HG03060 (cell line): Measurements from ENCODE around the gene IFT20.
"Not testable (repeated sequence)": the region's sequence is repeated elsewhere in the genome, so short reads cannot be mapped to it uniquely, and the experiment has no call there.

Source experiments
- ATAC-seq: cut with Tn5 transposase; IDR thresholded peaks from one replicate; pipeline ENCODE4 v1.9.1; 2021; ENCODE audit warnings: low read depth, moderate number of reproducible peaks; ENCODE audit not compliant: unreplicated experiment

Gene IFT20

DNA sequence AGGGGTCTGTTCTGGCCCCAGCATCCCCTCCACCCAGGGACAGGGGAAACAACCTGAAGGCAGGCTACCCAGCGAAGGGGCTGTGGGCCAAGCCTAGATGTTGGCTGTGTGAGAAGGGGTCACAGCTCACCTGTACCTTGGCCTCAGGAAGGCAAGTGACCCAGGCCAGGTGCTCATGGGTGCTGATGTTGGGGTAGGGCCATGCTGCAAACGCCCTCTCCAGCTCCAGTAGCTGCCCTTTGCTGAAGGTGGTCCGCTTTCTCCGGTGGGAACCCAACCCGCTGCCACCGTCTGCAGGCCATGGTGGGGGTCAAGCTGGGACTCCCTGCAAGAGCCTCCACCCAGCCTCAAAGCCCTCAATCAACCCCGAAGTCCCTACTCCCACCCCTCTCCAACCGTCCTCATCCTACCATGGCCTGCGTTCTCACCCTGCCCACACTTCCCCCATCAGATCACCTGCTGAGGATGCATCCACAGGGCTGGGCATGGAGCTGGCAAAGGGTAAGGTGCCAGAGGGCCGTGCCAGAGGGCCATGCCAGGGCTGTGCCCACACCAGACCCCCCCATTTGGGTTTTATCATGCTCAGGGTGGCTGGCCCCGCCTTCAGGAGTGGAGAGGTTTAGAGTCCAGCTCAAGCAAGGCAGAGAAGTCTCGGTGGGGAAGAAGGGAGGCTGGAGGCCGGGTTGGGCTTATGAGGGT, 29.5 kb upstream of the IFT20 start, which contains the start of gene SEBOX:
Gene SEBOX (minus strand): TSS at position 535 of the 699 bp plus-strand sequence. CDS start 48 bp downstream, at position 487.
- no peak for ATAC-seq

DNA sequence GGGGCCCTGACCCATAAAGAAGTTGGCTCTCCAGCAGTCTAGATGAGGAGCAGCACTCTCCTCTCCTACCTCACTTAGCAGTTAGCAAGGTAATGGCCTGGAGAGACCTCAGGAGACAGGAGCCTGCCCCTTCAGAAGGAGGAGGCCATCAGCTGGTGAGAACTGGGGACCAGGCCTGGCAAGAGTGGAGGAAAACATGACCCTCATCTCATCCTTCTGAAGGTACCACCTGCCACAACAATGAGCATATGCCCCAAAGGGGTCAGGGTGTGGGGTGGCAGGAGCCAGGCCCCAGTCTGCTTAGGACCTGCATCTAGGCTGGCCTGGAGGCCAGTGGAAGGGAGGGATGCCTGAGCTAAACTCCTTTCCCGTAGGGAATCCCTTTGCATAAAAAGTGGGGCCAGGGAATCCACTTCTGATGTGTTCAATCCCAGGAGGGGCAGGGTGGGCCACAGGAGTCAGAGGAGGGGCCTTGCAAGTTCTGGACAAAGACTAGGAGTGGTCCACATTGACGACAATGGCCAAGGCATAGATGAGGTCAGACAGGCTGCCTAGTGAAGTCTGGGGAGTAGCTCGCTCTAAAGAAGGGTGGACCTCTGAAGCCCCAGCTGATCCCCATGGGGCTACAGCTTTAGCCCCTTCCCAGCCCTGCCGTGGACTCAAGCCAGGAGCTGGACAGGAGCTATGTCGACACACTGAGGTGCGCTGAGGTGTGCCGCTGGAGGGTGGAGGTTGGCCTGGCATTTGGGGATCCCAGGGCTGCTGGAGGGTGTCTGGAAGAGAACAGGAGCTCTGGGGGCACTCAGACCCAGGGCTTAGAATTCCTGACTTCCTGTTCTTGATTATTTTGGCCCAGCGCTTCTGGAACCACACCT, 28.7 kb upstream of the IFT20 start:
- ATAC-seq = no peak

DNA sequence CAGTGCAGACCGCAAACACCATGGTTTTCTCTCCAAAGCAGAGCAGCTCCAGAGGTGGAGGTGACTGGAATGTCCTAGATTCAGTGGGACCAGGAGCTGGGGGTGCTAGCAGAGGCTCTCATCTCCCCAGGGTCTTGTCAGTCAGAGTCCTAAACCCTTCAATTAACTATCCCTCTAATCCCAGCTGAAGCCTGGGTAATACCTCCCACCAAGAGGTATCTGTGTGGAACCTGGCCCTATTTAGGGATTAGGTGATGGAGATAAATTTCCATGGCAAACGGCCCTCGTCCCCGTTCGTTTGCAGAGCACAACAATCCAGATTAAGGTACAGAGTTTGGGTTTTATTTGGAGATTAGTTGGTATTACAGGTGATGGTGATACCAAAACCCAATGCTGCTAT, 27.9 kb upstream of the IFT20 start:
- no peak for ATAC-seq

DNA sequence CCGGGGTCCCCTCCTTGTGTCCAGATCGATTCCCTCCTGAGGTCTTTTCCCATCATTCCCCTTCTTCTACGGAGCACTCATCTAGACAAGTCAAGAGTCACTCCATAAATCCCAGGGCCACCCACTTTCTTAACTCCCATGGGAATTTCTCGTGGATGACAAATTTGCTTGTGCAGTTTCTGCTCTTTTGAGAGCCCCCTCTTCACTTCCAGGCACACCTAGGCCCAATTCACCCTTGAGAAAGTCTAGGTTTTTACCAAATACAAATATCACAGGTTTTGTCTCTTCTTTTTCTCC, 22.6 kb upstream of the IFT20 start:
- no peak for ATAC-seq

DNA sequence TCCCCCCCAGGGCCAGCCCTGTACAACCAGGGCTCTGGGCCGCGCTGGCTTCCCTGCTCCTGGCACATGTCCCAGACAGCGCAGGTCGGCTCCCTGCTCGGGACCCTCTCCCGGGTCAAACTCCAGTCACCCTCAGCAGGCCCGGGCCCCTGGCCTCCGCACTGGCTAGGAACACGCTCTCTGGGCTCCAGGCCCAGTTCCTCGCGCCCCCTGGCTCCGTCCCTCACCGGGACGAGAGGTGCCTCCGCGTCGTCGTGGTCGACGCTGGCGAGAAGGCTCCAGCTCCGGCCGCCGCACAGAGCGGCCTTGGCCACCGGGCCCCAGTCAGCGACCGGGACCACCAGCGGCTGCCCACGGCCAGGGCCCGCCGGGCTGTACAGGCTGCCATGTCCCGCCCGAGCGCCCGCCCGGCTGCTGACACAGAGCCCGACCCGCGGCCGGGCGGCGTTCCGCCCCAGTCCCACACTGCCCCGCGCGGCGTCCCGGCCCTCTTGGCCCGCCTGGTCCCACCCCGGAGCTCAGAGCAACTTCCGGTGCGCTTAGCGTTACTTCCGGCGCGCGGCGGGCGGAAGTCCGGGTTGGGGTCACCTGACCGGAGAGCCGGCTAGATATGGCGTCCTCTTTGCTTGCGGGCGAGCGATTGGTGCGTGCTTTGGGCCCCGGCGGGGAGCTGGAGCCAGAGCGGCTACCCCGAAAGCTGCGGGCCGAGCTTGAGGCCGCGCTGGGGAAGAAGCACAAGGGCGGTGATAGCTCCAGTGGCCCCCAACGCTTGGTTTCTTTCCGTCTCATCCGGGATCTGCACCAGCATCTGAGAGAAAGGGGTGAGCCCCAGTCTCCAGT, 22.0 kb upstream of the IFT20 start, which contains the start of gene POLDIP2:
Gene POLDIP2 (minus strand): TSS at position 467 of the 840 bp plus-strand sequence. CDS start 79 bp downstream, at position 388.
- ATAC-seq = peak; percentile 70

DNA sequence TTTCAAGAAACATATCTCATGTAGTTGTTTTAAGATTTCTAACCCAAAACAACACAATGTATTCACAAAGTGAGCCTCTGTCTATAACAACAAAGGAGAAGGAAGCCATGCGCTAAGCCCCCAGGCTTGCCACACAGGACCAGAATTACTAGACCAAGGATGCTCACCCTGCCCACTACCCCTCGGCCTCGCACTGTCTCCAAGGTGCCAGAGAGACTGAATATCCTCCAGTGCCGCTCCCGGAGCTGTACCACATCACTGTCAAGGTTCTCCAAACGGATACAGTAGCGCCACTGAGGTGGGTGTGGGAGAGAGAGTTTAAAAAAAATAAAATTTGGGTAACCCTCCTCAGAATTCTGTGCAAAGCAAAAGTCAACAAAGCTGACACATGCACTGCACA, 15.0 kb upstream of the IFT20 start:
- ATAC-seq = no peak

DNA sequence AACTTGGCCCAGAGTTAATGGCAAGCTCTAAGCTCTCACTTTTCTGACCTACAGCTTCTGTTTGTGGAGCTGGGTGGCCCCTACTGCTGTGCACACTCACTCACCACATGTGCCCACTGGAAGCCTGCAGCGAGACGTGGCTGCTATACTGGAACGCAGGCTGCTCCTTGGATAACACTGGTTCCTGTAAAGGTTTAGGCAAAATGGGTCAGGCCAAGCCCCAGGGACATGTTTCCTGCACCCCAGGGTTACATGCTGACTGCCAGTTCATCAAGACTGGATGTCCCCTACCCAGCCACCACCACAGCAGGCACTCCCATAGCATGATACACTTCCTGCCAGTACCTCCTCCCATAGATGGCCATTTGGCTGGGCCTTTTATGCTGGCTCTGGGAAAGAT, 13.7 kb upstream of the IFT20 start:
- no peak for ATAC-seq

DNA sequence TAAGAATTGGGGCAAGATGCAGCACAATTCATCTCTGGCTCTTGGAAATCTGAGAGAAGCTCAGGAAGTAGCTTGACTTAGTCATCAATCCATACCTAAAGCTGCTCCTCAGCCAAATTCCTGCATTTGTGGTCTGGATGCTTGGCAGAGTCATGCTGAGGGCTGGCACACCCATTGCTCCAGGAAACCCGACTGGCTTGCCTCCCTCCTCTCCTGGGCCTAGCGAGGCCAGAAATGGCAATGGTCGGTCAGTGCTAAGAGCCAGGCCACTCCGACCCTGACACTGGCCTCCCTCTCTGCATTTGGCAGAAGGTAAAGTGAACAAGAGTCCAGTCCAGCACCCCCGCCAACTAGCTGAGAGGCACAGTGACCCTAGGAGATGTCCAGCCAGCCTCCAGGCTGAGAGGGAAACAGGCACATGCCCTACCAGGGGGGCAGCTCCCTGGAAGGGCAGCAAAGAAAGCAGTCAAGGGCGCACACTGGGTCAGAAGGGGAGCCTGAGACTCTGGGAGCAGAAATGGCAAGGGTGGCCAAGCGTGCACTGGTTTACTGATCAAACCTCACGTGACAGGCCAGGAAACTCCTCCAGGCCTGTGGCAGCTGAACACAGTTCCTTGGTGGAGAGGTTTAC, 12.1 kb upstream of the IFT20 start:
- ATAC-seq = no peak

DNA sequence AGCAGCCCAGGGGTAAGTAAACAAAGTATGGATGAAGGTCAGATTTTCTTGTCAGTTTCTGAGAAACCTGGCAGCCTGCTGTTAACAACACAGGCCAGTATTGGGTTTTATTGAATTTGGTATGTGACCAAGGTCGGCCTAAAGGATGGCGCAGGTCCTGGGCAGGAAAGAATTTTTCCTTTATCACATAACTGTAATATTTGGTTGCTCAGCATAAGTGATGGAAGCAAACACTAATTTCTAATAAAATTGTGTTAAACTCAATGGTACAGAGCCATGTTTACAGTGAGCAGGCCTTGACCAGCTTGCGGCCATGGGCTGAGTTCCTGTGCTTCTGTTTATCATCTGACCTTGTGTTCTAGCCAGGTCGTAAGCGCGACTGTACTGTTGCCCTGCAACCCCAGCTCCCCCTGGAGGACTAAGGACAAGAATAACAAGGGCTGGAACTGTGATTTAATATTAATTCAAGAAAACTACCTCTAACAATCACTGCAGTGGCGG, 11.5 kb upstream of the IFT20 start:
- ATAC-seq = no peak

DNA sequence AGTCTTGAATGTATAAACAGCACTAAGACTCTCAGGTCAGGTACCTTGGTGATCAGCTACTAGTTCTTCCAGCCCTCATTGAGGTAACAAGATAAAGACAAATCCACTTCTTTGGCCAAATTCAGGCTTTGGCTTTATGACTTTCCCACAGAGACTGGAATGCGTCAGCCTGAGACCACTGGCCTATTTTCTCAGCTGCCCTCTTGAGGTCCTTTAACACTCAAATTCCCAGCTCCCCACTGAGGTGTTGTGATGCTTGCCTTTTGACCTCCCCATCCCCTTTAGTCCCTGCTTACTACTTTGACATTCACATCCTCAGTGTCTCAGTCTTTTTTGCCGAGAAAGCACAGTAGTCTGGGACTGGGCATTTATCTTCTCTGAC, 10.9 kb upstream of the IFT20 start:
- no peak for ATAC-seq

DNA sequence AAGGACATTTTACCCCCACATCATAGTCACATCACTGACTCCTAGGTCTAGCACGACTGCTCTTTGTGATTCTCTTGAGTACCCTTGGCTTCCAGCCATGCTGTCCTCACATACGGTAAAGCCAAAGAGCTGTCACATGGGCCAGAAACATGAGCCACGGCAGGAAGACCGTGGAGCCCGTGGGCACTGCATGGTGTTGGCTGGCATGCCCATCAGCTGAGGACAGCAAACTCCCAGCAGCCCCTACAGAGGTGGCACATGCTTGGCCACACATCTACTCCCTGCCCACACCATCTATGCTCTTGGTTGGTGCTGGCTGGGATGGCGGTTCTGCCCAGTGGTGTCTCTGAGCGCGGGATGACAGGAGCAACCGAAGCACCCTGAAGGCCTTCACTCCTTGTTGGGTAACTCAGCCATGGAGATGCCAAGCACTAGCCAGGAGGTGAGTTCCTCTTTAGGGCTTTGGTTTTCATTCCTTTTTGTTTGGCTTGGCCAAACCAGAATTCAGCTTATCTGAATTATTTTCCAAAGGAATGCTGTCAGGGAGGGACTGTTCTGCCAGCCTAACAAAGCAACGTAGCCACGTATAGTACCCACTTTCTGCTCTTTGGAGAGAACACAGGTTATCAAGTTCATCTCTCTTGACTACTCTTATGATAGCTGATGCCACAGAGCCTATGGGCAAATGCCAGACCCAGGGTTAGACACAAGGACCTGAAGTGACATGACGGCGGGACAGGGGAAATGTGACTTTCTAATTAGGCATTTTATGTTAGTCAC, 10.3 kb upstream of the IFT20 start:
- ATAC-seq = no peak

DNA sequence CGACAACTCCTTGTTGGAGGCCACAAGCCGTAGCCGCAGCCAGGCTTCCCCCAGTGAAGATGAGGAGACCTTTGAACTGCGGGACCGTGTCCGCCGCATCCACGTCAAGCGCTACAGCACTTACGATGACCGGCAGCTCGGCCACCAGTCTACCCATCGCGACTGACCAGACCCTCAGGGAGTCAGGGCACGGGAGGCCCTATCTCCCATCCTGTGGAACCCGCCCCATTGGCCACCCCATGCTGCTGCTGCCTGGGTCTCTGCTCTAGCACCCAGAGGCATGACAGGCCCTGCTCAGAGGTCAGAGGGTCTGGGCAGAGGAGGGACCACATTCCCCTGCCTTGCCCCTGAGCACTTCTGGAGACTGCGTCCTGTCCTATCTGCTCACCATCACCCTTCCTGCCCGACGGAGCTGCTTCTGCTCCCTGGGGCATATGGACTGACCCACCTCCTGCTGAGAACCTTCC, 9.2 kb upstream of the IFT20 start:
- ATAC-seq = no peak

DNA sequence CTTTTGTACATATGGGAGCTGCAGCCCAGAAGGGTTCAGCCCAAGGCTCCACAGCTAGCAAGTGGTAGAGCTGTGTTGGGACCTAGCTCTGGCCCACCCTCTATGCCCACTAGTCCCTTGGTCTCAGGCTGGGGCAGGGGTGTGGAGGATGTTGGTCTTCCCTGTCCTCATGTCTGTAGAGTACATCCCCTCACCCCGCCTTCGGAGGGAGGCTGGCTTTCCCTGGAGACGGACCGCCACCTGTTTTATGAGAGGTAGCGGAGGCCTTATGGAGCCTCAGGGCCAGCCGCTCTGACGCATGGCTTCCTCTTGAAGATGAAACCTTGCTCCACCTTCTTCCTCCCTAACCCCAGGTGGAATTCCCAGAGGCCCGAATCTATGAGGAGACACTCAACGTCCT, 8.7 kb upstream of the IFT20 start:
- ATAC-seq = no peak

DNA sequence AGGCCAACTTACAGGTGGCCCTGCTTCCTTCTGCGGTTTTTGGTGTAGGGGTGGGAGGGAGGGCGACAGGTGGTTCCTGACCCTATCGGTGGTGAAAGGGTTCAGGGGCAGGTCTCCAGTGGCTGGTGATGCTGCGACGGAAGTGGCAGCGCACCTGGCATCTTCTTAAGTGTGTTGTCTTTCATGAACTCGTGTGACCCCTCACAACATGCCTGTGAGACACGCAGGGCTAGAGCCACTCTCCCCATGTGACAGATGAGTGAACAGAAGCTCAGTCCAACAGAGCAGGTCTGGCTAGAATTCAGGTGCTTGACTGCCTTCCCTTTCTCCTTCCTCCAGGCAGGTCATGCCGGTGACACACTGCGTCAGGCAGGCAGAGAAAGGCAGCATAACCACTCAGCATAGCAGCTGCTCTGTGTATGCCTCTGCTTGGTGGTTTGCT, 8.2 kb upstream of the IFT20 start:
- no peak for ATAC-seq

DNA sequence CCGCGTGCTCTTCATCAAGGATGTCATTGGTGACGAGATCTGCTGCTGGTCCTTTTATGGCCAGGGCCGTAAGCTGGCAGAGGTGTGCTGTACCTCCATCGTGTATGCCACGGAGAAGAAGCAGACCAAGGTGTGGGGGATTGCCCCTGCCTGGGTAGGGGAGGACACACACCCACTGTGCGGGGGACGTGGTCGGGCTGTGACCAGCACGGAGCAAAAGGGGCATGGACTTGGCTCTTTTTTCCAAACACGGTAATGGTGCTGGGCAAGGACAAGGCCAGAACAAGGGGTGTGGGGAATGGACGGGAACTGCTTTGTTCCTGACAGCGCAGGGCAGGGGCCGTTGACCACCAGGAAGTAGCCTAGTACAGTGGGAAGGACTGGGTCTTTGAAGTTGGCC, 7.0 kb upstream of the IFT20 start:
- no peak for ATAC-seq

DNA sequence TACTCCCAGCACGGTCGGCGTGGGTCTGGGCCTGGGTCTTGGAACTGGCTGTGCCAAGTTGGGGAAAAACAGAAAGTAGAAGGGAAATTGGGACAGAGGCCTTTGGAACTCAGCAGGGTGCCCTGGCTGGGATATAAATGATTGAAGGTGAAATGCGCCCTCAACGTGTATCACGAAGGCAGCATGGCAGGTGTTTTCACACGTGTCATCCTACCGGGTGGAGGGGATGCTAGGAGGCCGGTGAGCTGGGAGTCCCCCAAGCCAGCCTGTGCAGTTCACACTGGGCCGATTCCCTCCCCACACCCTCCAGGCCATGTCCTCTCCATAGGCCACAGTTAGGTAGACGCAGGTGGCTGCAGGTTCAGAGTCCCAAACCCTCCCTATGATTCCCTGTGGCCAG, 6.2 kb upstream of the IFT20 start:
- ATAC-seq = no peak

DNA sequence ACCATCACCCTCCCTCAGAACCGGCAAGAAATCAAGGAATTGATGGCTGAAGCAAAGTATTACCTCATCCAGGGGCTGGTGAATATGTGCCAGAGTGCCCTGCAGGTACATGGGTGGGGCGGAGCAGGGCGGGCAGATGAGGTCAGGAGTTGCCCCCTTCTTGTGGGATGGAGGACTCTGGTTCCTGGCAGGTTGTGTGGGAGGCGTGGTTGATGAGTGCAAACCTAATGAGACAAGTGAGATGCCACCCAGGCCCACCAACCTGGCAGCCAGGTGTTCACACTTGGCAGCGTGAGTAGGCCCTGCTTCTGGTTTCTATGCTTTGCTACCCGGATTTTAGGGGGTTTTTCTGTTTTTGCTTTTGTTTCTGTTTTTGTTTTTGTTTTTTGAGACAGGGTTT, 5.1 kb upstream of the IFT20 start:
- no peak for ATAC-seq

DNA sequence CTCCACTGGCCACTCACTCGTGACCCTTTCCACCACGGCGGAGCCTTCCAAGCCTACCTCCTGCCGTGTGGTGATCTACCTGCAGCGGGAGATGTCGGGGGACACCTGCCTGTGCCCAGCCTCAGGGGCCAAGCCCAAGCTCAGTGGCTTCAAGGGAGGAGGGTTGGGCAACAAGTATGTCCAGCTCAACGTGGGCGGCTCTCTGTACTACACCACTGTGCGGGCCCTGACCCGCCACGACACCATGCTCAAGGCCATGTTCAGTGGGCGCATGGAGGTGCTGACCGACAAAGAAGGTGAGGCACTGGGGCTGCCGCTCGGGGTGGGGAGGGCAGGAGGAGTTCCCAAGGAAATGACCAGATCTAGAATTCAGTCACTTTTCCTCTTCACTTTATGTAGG, 4.2 kb upstream of the IFT20 start:
- ATAC-seq = no peak

DNA sequence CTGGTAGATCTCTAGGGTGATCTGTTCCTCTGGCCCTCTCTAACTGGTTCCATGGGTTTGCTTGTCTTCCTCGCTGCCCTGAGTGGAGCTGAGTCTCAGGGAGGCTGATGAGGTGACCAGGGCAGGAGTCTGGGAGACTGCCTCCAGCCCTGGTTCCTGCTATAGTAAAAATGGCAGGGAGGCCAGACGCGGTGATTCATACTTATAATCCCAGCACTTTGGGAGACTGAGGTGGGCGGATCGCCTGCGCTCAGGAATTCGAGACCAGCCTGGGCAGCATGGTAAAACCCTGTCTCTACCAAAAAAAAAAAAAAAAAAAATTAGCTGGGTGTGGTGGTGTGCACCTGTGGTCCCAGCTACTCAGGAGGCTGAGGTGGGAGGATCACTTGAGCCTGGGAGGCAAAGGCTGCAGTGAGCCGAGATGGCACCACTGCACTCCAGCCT, 3.5 kb upstream of the IFT20 start:
- not testable (repeated sequence) for ATAC-seq
